Pancreas (tissue), 10 donors: ENCODE data around the gene FLACC1. TPM values are rescaled to one million over a fixed set of nuclear protein-coding genes. Genes with fewer than 3 reads are reported as not detected.

Experiments
- ATAC-seq, 4 donors: fragments of 200-7000 bp; cut with Tn5 transposase; one replicate each; pipeline versions ENCODE4 v1.8.0 to v1.9.1; 2020; ENCODE audit warnings: mild to moderate bottlenecking in 4 of 4, moderate library complexity in 4 of 4
- DNase-seq, 6 donors: peaks; one replicate each; pipeline ENCODE4 v3.0.0-alpha.2; 2020
- FAIRE-seq: peaks from 2 replicates; lab custom pipeline; 2012; peaks lifted over from hg19 to GRCh38; lab: Jason Lieb, UNC
- H3K27ac ChIP-seq, 4 donors: fragments of 200-600 bp; sonication (generic); 1 replicate in 3 of 4; 2 replicates in 1 of 4; pipeline versions ENCODE4 v1.5.0 to v1.8.0; 2020
- H3K27me3 ChIP-seq, 4 donors: fragments of 200-600 bp; one replicate each; pipeline ENCODE4 v1.8.0; 2021
- H3K36me3 ChIP-seq, 3 donors: fragments of 200-600 bp; sonication (generic) in 1 of 3; one replicate each; pipeline versions ENCODE4 v1.5.0 to v1.8.0; 2020 to 2021
- H3K4me1 ChIP-seq, 3 donors: fragments of 200-600 bp; one replicate each; pipeline ENCODE4 v1.8.0; 2021
- H3K4me3 ChIP-seq, 4 donors: fragments of 200-600 bp; sonication (generic) in 2 of 4; one replicate each; pipeline versions ENCODE4 v1.5.0 to v1.8.0; 2020 to 2021
- H3K9me3 ChIP-seq, 4 donors: fragments of 200-600 bp; one replicate each; pipeline ENCODE4 v1.8.0; 2021
- WGBS, 2 donors: extraction: QIAGEN DNeasy Blood & Tissue Kit; methylation state at CpG; one replicate each; pipeline ENCODE4 v1.1.7; 2013; 5-methylcytosine and 5-hydroxymethylcytosine counted together
- intact Hi-C, 3 donors: fragments of 100-400 bp; cut with DNase I; formaldehyde crosslinking; loops; one replicate each; pipeline versions ENCODE4 v1.11.1 to v1.14.2; 2022
- polyA plus RNA-seq, 2 donors: library from polyadenylated mRNA; stranded (reverse); fragments of 200-250 nt; gene quantifications; one replicate each; pipeline ENCODE4 v1.2.3, GENCODE V29; 2013
- total RNA-seq, 6 donors: library from RNA; stranded (reverse); fragmentation: NEBNext Ultra II Directional in 4 of 6; extraction: Animal tissue kit (Norgen Biotek cat#: 25700) in 4 of 6; gene quantifications; one replicate each; pipeline versions ENCODE4 v1.2.1 to v1.2.4, GENCODE V29; 2021 to 2023
- TF ChIP-seq, protein P1 (sequence below), 4 donors: fragments of 200-600 bp; sonication (generic) in 3 of 4; IDR thresholded peaks; one replicate each; pipeline versions ENCODE4 v1.5.0 to v1.8.0; 2021; ENCODE audit warnings: antibody characterized with exemption in 4 of 4
- donor health status: healthy with polysubstance abuse.
- donor health status: DM: no; HTN: no; CAD: no; lungs with moderate emphysema.
- donor health status: DM: no; HTN: no; CAD: no.
- donor health status: control.
- donor health status: control.
- donor health status: Bipolar disorder and iron deficiency.
- donor health status: DM: yes; HTN: yes; CAD: no.
- donor health status: DM: no; HTN: no; CAD: no.
- donor health status: DM: no; HTN: no; CAD: no.
- donor health status: DM: yes; HTN: yes; CAD: no.

FLACC1 gene
- total and polyA plus RNA-seq, 8 donors: 0.28 to 1.2 (median 0.53) TPM

DNA sequence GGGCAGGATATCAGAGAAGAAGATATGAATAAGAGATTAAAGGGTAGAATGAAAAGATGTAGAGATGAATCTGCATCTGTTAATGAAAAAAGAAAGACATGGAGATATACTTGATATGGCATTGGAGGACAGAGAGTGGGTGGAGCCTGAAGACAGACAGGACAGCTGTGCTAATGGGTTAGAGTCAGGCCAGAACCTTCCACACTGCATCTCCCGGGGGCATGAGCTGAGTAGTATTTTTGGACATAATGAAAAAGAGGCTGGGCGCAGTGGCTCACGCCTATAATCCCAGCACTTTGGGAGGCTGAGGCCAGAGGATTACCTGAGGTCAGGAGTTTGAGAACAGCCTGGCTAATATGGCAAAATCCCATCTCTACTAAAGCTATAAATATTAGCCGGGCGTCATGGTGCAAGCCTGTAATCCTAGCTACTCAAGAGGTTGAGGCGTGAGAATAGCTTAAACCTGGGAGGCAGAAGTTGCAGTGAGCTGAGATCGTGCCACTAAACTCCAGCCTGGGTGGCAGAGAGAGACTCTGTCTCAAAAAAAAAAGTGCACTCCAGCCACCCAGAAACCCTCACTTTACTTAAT is 11.4 kb downstream of the FLACC1 start:
- DNase-seq: no peak
- WGBS, 2 donors: 92 to 93% methylated on average over 7 of the region's 7 CpGs
- no peak for FAIRE-seq
- Histone ChIP-seq H3K4me1 (no peaks in the 10 kb centered on the region), H3K4me3 (no peak overlapping the region), H3K27me3 (no peaks in the 10 kb centered on the region), H3K36me3 (no peaks in the 10 kb centered on the region), H3K27ac (no peak overlapping the region), H3K9me3 (no peaks in the 10 kb centered on the region)
- ATAC-seq: no peak
- intact Hi-C loops: no loop called here
- TF ChIP-seq, protein P1, sequence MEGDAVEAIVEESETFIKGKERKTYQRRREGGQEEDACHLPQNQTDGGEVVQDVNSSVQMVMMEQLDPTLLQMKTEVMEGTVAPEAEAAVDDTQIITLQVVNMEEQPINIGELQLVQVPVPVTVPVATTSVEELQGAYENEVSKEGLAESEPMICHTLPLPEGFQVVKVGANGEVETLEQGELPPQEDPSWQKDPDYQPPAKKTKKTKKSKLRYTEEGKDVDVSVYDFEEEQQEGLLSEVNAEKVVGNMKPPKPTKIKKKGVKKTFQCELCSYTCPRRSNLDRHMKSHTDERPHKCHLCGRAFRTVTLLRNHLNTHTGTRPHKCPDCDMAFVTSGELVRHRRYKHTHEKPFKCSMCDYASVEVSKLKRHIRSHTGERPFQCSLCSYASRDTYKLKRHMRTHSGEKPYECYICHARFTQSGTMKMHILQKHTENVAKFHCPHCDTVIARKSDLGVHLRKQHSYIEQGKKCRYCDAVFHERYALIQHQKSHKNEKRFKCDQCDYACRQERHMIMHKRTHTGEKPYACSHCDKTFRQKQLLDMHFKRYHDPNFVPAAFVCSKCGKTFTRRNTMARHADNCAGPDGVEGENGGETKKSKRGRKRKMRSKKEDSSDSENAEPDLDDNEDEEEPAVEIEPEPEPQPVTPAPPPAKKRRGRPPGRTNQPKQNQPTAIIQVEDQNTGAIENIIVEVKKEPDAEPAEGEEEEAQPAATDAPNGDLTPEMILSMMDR (IDR thresholded peaks at IDR 0.05): no peak

DNA sequence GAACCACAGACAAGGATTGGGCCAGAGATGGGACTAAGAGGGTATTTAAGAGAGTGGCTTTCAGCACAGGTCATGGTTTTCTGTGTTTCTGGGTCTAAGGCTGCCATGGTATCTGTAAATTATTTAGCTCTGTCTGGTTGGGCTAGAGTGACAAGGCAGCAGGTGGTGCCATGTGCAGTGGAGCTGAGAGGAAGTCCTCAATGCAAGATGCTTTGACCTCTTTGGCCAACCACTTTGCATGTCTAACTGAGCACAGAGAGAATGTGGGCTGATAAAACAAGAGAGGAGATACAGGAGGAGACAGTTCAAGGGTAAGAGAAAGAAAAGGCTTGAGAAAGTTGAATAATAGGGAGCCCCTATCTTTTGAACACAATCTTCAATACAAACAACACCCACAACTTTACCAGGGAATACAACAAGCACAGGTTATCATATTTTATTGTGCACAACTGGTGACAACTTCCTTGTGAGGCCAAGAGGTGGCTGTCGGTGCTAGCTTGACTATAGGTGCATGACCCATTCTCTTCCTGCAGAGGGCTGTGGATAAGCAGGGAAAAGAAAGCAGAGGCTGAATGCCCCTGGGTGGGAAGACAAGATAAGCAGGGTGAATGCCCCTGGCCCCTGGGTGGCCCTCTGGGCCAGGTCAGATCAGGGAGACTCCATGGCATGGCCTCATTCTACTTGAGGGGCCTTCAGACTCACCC is 12.3 kb downstream of the FLACC1 start:
- TF ChIP-seq, protein P1 (IDR thresholded peaks at IDR 0.05): no peak
- WGBS, 2 donors: 64 to 65% methylated on average over 1 of the region's 1 CpG
- Histone ChIP-seq H3K4me3 (no peak overlapping the region), H3K27me3 (no peaks in the 10 kb centered on the region), H3K36me3 (no peaks in the 10 kb centered on the region), H3K9me3 (no peaks in the 10 kb centered on the region), H3K27ac (no peak overlapping the region), H3K4me1 (no peaks in the 10 kb centered on the region)
- FAIRE-seq: no peak
- no peak for ATAC-seq
- no peak for DNase-seq
- intact Hi-C loops: no loop called here

DNA sequence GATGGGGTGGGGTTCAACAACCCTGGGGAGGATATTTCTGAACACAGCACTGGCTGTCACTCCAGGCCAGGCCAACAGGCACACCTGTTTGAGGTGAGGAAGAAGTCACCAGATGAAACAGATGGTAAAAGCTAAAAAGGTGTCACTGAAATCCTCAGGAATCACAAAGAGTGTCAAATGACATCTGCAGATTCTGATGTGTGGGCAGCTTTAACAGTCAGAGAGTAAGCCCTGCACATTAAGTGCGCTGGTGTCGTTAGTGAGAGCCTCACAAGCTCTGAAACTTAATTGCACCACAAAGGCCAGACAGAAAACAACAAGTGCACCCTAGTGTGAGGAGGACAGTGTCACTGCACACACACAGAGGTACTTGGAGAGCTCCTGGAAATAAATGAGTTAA is 13.6 kb downstream of the FLACC1 start:
- Histone ChIP-seq H3K27ac (no peak overlapping the region), H3K4me1 (no peaks in the 10 kb centered on the region), H3K4me3 (no peak overlapping the region), H3K36me3 (no peaks in the 10 kb centered on the region), H3K9me3 (no peaks in the 10 kb centered on the region), H3K27me3 (no peaks in the 10 kb centered on the region)
- intact Hi-C loops: no loop called here
- no peak for ATAC-seq
- no peak for FAIRE-seq
- DNase-seq: no peak
- 94 to 96% methylated on average over 2 of the region's 2 CpGs for whole genome bisulfite sequencing, 2 donors
- TF ChIP-seq, protein P1 (IDR thresholded peaks at IDR 0.05): no peak

DNA sequence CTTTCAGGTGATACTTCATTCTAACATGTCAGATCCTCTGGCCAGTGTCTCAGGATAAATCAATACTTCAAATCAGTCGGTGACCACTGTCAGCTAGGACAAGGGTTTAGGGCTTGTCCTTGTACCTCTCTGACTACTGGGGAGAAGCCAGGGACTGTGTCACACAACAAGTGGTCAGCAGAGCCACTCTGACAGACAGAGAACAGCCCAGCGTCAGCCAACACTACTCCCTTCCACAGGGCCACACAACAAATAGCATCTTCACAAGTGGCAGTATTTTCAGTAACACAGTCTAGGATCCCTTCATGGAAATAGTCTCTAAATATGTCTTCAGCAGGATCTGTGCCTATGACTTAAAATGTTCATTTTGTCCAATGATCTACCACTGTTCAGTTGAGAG is 14.2 kb downstream of the FLACC1 start:
- Histone ChIP-seq H3K27me3 (no peaks in the 10 kb centered on the region), H3K4me1 (no peaks in the 10 kb centered on the region), H3K4me3 (no peak overlapping the region), H3K36me3 (no peaks in the 10 kb centered on the region), H3K9me3 (no peaks in the 10 kb centered on the region), H3K27ac (no peak overlapping the region)
- DNase-seq: no peak
- intact Hi-C loops: no loop called here
- 70 to 72% methylated on average over 2 of the region's 2 CpGs for WGBS, 2 donors
- no peak for FAIRE-seq
- ATAC-seq: no peak
- TF ChIP-seq, protein P1 (IDR thresholded peaks at IDR 0.05): no peak

DNA sequence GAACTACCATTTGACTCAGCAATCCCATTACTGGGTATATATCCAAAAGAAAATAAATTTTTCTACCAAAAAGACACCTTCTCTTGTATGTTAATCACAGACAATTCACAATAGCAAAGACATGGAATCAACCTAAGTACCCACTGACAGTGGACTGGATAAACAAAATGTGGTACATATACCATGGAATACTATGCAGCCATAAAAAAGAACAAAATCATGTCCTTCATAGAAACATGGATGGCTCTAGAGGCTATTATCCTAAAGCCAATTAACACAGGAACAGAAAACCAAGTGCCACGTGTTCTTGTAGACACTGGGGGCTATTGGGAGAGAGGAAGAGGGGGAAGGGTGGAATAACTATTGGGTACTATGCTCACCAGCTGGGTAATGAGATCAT is 27.7 kb downstream of the FLACC1 start:
- H3K27ac ChIP-seq: no peak overlapping the region
- TF ChIP-seq, protein P1 (IDR thresholded peaks at IDR 0.05): no peak
- intact Hi-C loops: no loop called here
- FAIRE-seq (no peak), ATAC-seq (no peak), DNase-seq (no peak)
- H3K4me3 ChIP-seq: no peak overlapping the region
- no peaks in the 10 kb centered on the region for H3K27me3 ChIP-seq
- no peaks in the 10 kb centered on the region for H3K36me3 ChIP-seq
- H3K9me3 ChIP-seq: no peaks in the 10 kb centered on the region
- no peaks in the 10 kb centered on the region for H3K4me1 ChIP-seq
- 56 to 60% methylated on average over 1 of the region's 1 CpG for WGBS, 2 donors
